Measurements from ENCODE around the gene GRAMD1B.

GRAMD1B gene

GRCh38 chr11:123478352-123478987 lies 48.4 kb downstream of the GRAMD1B start:
- Histone ChIP-seq H3K27ac (no peak overlapping the region), H3K4me3 (peak overlapping the region; percentile 44)
- TF ChIP-seq CTCF (IDR thresholded peaks at IDR 0.05), result peak; percentile 47
- no peak for DNase-seq (ENCODE audit: low spot score)

GRCh38 chr11:123479048-123479837 lies 49.2 kb downstream of the GRAMD1B start:
- no peak overlapping the region for H3K4me3 ChIP-seq
- DNase-seq (ENCODE audit: low spot score), result no peak
- H3K27ac ChIP-seq, result no peak overlapping the region
- no peak for TF ChIP-seq CTCF (IDR thresholded peaks at IDR 0.05)

GRCh38 chr11:123480290-123480815 lies 50.3 kb downstream of the GRAMD1B start:
- Histone ChIP-seq H3K4me3 (no peak overlapping the region), H3K27ac (no peak overlapping the region)
- TF ChIP-seq CTCF (IDR thresholded peaks at IDR 0.05), result no peak
- no peak for DNase-seq (ENCODE audit: low spot score)

GRCh38 chr11:123480882-123481281 lies 50.8 kb downstream of the GRAMD1B start:
- TF ChIP-seq CTCF (IDR thresholded peaks at IDR 0.05), result no peak
- H3K27ac ChIP-seq, result no peak overlapping the region
- no peak overlapping the region for H3K4me3 ChIP-seq
- DNase-seq (ENCODE audit: low spot score), result no peak

GRCh38 chr11:123481640-123482039 lies 51.6 kb downstream of the GRAMD1B start:
- DNase-seq (ENCODE audit: low spot score), result no peak
- no peak for TF ChIP-seq CTCF (IDR thresholded peaks at IDR 0.05)
- no peak overlapping the region for H3K27ac ChIP-seq
- H3K4me3 ChIP-seq, result no peak overlapping the region

- no peak for DNase-seq (ENCODE audit: low spot score)
- Histone ChIP-seq H3K4me3 (no peak overlapping the region), H3K27ac (no peak overlapping the region)
- no peak for TF ChIP-seq CTCF (IDR thresholded peaks at IDR 0.05)
Observed at GRCh38 chr11:123482218-123482617, 52.1 kb downstream of the GRAMD1B start.

All from coronary artery (tissue), 2 donors.